Activated CD4-positive, CD25-positive, alpha-beta regulatory T cell treated with anti-CD3 and anti-CD28 coated beads, Interleukin-2, amount 50 U/mL, for 16 hours (primary cell): ENCODE results near the gene WIPF3.
"Not testable (repeated sequence)": the region's sequence is repeated elsewhere in the genome, so short reads cannot be mapped to it uniquely, and the experiment has no call there.

Source experiments
- DNase-seq: peaks from one replicate; pipeline ENCODE4 v3.0.0-alpha.2; 2020; ENCODE audit warnings: low read depth, low spot score

Gene WIPF3

GRCh38 chr7:29878081-29878688 is 71.9 kb downstream of the WIPF3 start:
- DNase-seq: no peak

- DNase-seq: no peak
These were observed 73.3 kb downstream of the WIPF3 start for GRCh38 chr7:29879609-29880008.

GRCh38 chr7:29881724-29882123 is 75.4 kb downstream of the WIPF3 start:
- DNase-seq: no peak

GRCh38 chr7:29882481-29882880 is 76.2 kb downstream of the WIPF3 start:
- DNase-seq: no peak

DNA sequence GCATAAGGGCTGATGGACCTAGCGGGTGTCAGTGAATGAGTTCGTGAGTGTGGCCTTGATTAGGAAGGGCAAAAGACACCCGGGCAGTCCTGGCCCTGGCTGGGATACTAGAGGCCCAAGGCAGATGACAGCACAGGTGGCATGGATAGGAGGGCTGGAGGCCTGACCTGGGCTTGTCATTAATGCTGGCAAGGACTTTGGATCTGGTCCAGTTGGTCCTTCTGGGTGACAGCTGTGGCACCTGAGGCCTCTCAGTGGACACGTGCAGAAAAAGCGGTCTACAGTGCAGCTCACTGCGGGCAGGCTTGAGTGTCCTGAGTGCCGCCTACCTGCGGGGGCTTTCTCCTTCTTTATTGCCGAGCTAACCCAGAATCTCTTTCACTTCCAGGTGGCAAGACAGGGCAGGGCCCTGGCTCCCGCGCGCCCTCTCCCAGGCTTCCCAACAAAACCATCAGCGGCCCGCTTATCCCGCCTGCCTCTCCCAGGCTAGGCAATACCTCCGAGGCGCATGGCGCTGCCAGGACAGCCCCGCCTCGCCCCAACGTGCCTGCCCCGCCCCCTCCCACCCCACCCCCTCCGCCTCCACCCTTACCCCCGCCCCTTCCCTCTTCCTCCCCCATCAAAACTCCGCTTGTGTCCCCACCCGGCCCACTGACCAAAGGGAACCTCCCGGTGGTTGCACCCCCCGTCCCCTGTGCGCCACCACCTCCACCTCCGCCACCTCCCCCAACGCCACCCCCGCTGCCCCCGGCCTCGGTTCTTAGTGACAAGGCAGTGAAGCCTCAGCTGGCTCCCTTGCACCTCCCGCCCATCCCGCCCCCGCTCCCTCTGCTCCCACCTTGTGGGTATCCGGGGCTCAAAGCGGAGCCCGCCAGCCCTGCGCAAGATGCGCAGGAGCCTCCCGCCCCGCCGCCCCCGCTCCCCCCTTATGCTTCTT is 77.4 kb downstream of the WIPF3 start:
- DNase-seq: no peak

DNA sequence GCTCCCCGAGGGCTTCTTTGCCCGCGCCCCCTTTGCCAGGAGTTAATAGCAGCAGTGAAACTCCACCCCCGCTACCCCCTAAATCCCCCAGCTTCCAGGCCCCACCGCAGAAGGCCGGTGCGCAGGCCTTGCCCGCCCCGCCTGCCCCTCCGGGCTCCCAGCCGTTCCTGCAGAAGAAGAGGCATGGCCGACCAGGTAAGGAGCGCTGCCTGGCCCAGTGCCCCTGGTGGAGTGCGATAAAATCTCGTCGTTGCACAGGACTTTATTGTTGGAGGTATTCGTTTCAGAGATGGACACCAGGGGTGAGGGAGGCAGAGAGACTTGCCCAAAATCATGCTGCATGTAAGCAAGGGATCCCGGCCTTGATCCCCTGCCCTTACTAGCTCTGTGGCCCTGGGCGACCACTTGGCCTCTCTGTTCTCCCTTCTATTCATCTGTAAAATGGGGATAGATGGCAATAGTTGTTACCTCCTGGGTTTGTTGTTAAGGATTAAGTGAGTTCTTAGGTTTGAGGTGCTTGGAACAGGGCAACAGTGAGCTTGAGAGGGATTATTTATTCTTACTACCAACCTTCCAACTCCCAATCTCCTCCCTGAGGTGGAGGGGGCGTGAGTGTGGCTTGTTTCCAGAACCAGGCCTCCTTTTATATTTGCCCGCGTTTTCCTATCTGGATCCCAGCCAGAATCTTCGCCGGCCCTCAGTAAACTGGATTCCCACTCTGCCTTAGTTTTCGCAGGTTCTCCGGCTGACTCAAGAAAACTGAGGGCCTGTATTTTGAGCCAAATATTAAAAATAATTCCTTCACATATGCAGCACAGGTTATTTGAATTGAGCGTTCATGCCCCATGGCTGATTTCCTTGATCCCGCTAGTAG is 78.3 kb downstream of the WIPF3 start:
- DNase-seq: no peak

GRCh38 chr7:29885626-29886025 is 79.3 kb downstream of the WIPF3 start:
- DNase-seq: no peak

- DNase-seq: no peak
These were observed 80.5 kb downstream of the WIPF3 start for GRCh38 chr7:29886827-29887226.

DNA sequence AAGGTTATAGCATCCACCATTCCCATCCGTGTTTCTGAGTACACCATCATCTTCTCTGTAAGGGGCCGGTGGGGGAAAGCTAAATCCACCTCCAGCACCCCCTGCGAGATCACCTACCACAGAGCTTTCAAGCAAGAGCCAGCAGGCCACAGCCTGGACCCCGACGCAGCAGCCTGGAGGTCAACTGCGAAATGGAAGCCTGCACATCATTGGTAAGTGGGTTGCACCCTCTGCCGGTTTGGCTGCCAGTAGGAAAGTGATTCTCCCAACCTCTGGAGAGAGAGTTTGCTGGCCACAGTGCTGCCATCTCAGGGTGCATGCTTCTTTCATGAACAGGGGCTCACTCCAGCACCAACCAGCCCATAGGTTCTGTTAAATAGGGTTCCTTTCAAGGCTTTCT is 81.7 kb downstream of the WIPF3 start:
- no peak for DNase-seq

- no peak for DNase-seq
These were observed 83.0 kb downstream of the WIPF3 start for GRCh38 chr7:29889288-29889687.

DNA sequence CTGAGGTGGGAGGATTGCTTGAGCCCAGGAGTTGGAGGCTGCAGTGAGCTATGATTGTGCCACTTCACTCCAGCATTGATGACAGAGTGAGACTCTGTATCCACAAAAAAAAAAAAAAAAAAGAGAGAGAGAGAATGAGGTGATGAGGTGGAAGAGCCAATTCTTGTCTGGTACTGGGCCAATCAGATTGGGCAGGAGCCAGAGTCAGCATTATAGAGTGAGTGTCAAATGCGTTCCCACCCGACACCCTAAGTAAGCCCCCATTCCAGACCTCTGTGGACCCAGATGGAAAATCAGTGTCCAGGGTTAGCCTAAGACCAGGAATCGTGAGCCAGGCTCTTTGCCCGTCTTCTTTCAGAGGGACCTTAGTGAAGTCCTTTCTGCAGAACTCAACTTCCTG is 83.9 kb downstream of the WIPF3 start:
- DNase-seq: no peak

DNA sequence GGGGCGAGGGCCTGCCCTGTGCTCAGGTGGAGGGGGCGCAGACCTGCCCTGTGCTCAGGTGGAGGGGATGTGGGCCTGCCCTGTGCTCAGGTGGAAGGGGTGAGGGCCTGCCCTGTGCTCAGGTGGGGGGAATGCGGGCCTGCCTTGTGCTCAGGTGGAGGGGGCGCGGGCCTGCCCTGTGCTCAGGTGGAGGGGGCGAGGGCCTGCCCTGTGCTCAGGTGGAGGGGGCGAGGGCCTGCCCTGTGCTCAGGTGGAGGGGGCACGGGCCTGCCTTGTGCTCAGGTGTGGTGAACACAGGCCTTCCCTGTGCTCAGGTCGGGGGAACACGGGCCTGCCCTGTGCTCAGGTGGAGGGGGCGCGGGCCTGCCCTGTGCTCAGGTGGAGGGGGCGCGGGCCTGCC is 84.5 kb downstream of the WIPF3 start:
- DNase-seq: not testable (repeated sequence)

DNA sequence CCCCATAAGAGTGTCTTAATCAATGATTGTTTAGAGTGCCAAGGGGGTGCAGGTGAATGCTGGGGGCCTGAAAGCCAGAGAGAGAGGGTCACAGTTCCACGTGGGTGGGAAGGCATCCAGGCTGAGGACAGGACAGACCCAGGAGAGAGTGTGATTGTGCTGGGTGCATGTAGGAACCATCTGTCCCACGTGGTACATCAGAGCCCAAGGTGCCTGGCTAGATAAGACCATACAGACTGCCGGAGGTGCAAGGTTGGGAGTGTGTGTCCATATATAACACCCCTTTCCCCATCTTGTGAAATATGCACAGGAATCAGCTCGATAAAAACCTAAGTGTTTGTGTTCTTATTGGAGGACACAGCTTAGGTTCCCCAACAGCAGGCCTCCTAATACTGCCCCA is 85.5 kb downstream of the WIPF3 start:
- DNase-seq: no peak

DNA sequence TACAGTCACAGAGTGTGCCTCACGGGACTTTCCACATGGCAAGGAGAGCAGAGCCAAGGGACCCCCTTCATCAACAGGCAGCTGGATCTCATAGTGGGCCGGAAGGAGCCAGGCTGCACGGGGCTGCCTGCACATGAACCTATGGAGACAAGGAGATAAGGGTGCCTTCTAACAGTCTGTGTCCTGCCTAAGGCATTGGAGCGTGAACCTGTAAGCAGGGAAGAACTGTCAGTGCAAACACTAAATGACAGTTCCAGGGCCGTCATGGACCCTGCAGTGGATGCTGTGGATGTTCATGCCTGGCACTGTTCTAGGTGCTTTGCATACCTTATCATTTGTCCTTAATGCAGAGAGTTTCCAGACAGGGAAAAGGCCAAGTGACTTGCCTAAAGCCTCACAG is 85.9 kb downstream of the WIPF3 start:
- DNase-seq: no peak

DNA sequence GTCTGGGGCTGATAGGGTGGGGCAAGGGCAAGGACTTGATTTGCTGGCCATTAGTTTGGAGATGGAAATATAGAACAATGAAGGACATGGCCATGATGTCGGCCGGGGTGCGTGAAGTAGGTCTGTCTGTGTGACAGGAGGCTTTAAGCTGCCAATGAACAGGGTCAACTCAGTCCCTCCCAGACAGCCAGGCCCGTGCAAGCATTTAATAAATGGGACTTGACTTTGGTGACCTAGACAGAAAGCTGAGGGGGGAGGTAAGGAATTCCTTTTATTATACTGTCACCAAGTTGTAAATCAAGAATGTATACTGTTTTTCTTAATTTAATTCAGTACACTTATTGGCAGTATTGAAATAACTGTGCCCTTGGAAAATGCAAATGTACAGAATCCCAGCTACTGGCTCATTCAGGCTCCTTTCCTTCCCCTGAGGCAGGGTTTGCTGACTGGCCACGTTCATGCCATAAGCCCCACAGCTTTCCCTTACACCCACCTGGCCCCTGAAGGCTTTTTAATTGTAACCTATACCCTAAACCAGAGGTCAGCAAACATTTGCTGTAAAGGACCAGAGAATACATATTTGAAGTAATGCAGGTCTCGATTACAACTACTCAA is 87.2 kb downstream of the WIPF3 start:
- DNase-seq: no peak

DNA sequence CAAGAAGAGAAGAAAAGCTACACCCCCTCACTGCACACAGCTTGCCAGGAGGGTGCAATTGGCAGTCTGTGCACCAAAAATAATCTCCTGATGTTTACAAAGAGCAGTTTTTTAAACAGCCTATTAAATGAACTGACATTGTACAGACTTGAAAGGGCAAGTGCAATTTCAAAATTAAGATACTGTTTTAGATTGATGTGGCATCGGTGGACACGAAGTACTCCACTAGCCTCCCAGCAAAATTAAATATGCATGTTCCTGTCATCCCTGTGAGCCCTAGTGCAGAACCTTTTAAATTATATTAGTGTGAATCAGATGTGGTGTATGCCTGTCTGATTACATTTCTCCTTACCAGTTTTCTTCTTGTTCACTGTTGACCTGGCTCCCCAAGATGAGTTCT is 87.9 kb downstream of the WIPF3 start:
- DNase-seq: no peak

DNA sequence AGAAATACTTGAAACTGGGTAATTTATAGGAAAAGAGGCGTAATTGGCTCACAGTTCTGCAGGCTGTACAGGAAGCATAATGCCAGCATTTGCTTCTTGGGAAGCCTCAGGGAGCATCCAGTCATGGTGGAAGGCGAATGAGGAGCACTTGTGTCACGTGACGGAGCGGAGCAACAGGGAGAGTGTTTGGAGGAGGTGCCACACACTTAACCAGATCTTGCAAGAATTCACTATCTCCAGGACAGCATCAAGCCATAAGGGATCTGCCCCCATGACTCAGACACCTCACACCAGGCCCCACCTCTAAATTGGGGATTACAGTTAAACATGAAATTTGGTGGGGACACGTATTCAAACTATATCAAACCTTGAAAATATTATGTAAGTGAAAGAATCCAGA is 89.3 kb downstream of the WIPF3 start:
- no peak for DNase-seq

DNA sequence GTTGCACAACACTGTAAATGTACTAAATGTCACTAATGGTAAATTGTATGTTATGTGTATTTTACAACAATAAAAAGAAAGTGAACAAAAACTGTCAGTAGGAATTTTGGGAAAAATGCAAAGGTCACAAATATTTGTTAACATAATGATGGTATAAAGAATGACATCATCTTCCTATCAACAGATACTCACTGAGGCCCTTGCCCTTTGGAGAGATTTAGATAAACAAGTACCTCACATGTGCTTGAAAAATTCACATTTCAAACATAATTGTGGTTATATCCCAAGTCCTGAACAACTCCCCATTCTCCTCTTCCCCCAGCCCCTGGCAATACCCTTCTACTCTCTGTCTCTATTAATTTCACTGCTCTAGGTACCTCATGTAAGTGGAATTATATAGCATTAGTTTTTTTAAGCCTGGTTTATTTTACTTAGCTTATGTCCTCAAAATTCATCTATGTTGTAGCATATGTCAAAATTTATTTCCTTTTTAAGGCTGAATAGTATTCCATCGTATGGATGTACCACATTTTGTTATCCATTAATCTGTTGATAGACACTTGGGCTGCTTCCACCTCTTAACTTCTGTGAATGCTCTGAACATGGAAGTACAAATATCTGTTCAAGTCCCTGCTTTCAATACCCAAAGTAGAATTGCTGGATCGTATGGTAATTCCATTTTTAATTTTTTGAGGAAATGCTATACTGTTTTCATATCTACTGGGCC is 90.5 kb downstream of the WIPF3 start:
- DNase-seq: no peak

DNA sequence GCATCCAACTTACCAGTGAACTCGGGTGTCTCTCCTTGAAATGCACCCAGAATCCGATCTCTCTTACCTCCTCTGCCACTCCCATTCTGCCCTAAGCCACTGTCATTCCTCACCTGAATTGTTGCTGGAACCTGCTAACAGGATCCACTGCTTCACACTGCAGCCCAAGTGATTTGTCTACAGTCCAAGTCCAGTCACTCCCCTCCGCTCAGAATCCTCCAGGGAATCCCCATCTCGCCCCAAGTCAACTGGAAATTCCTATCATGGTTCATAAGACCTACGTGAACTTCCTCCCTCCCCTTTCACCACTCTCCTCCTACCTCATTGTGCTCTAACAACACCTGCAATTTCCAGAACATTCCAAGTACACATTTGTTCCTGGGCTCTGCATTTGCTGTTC is 92.0 kb downstream of the WIPF3 start:
- DNase-seq: no peak

- DNase-seq: no peak
These were observed 94.4 kb downstream of the WIPF3 start for GRCh38 chr7:29900745-29901144.
